ENCODE data around the gene TMC4. TPM values are rescaled to one million over a fixed set of nuclear protein-coding genes. Genes with fewer than 3 reads are reported as not detected.

TMC4 gene
- total and polyA plus RNA-seq, 4 donors = 26.1 to 81.0 (median 33.9) TPM

- 57 to 73% methylated on average over 9 of the region's 9 CpGs for WGBS, 2 donors
- Histone ChIP-seq H3K36me3 (ENCODE audit: control insufficient read depth in 4 of 4, insufficient read depth in 4 of 4, low read length in 4 of 4) (peaks cover 31 to 55% (median 43%) of the 10 kb centered on the region in 4 donors), H3K4me3 (peak overlapping the region; percentile 23), H3K27ac (ENCODE audit: low read depth in 1 of 2, low read length in 1 of 2) (peak overlapping the region in 1 of 2 donors; percentile 54), H3K27me3 (ENCODE audit: control insufficient read depth in 3 of 3, insufficient read depth in 3 of 3, low read length in 2 of 3) (no peaks in the 10 kb centered on the region), H3K4me1 (ENCODE audit: control insufficient read depth in 5 of 5, insufficient read depth in 5 of 5, low read length in 5 of 5) (peaks cover 16 to 34% (median 21%) of the 10 kb centered on the region in 5 donors), H3K9ac (ENCODE audit: insufficient read depth in 1 of 2, low read length in 2 of 2) (peak overlapping the region in 1 of 2 donors; percentile 72), H3K9me3 (ENCODE audit: control insufficient read depth in 4 of 4, insufficient read depth in 3 of 4, low read length in 3 of 4) (no peaks in the 10 kb centered on the region)
- DNase-seq = peak in 1 of 3 donors; percentile 4
- TF ChIP-seq CTCF (IDR thresholded peaks at IDR 0.05; ENCODE audit: control extremely low read depth, extremely low read depth) = no peak
- ATAC-seq (ENCODE audit: insufficient read depth, low FRiP score) = no peak
These were observed 30.2 kb upstream of the TMC4 start for GRCh38 chr19:54203151-54203611.

- Histone ChIP-seq H3K9ac (ENCODE audit: insufficient read depth in 1 of 2, low read length in 2 of 2) (peak overlapping the region; percentile 72 to 85), H3K27ac (ENCODE audit: low read depth in 1 of 2, low read length in 1 of 2) (peak overlapping the region in 1 of 2 donors; percentile 5), H3K4me1 (ENCODE audit: control insufficient read depth in 5 of 5, insufficient read depth in 5 of 5, low read length in 5 of 5) (peaks cover 9 to 24% (median 18%) of the 10 kb centered on the region in 5 donors), H3K9me3 (ENCODE audit: control insufficient read depth in 4 of 4, insufficient read depth in 3 of 4, low read length in 3 of 4) (no peaks in the 10 kb centered on the region), H3K36me3 (ENCODE audit: control insufficient read depth in 4 of 4, insufficient read depth in 4 of 4, low read length in 4 of 4) (peaks cover 27 to 52% (median 36%) of the 10 kb centered on the region in 4 donors), H3K27me3 (ENCODE audit: control insufficient read depth in 3 of 3, insufficient read depth in 3 of 3, low read length in 2 of 3) (no peaks in the 10 kb centered on the region), H3K4me3 (peak overlapping the region; percentile 16)
- TF ChIP-seq CTCF (IDR thresholded peaks at IDR 0.05; ENCODE audit: control extremely low read depth, extremely low read depth) = no peak
- WGBS, 2 donors = 66 to 69% methylated on average over 13 of the region's 13 CpGs
- no peak for ATAC-seq (ENCODE audit: insufficient read depth, low FRiP score)
- DNase-seq = no peak
These were observed 29.0 kb upstream of the TMC4 start for GRCh38 chr19:54201980-54202379.

DNA sequence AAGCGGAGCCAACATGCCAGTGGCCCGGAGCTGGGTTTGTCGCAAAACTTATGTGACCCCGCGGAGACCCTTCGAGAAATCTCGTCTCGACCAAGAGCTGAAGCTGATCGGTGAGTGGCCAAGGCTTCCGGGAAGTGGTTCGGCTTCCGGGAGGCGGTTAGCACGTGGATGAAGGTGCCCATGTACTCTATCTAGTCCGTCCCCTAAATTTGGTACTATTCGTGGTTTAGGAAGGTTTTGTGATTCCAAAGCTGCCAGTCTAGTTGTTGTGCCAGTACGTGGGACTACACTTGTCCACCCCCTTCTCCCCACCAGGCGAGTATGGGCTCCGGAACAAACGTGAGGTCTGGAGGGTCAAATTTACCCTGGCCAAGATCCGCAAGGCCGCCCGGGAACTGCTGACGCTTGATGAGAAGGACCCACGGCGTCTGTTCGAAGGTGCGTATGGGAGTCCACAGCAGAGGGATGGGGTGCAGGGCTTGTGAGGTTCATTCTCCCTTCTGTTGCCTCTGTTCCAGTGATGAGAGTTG, 28.3 kb upstream of the TMC4 start:
- Histone ChIP-seq H3K36me3 (ENCODE audit: control insufficient read depth in 4 of 4, insufficient read depth in 4 of 4, low read length in 4 of 4) (peaks cover 21 to 45% (median 29%) of the 10 kb centered on the region in 4 donors), H3K9me3 (ENCODE audit: control insufficient read depth in 4 of 4, insufficient read depth in 3 of 4, low read length in 3 of 4) (no peaks in the 10 kb centered on the region), H3K4me3 (peak overlapping the region; percentile 77), H3K4me1 (ENCODE audit: control insufficient read depth in 5 of 5, insufficient read depth in 5 of 5, low read length in 5 of 5) (peaks cover 2 to 23% (median 18%) of the 10 kb centered on the region in 5 donors), H3K9ac (ENCODE audit: insufficient read depth in 1 of 2, low read length in 2 of 2) (peak overlapping the region; percentile 85 to 97), H3K27ac (ENCODE audit: low read depth in 1 of 2, low read length in 1 of 2) (peak overlapping the region; percentile 97), H3K27me3 (ENCODE audit: control insufficient read depth in 3 of 3, insufficient read depth in 3 of 3, low read length in 2 of 3) (no peaks in the 10 kb centered on the region)
- WGBS, 2 donors = 3 to 4% methylated on average over 28 of the region's 28 CpGs
- no peak for ATAC-seq (ENCODE audit: insufficient read depth, low FRiP score)
- DNase-seq = no peak
- TF ChIP-seq CTCF (IDR thresholded peaks at IDR 0.05; ENCODE audit: control extremely low read depth, extremely low read depth) = no peak
